Skeletal muscle tissue (tissue), 4 donors: ENCODE results near the gene ZNF189. TPM values are rescaled to one million over a fixed set of nuclear protein-coding genes. Genes with fewer than 3 reads are reported as not detected.
"Not testable (repeated sequence)": the region's sequence is repeated elsewhere in the genome, so short reads cannot be mapped to it uniquely, and the experiment has no call there.

Experiments
- H3K27ac ChIP-seq: one replicate; pipeline ENCODE4 v1.7.0; 2013; ENCODE audit warnings: mild to moderate bottlenecking, low read depth, low read length, inconsistent platforms
- H3K27me3 ChIP-seq, 3 donors: one replicate each; pipeline ENCODE4 v1.7.0; 2013; ENCODE audit warnings: low read length in 3 of 3; ENCODE audit not compliant: control insufficient read depth in 3 of 3, insufficient read depth in 3 of 3
- H3K36me3 ChIP-seq, 3 donors: one replicate each; pipeline ENCODE4 v1.7.0; 2013; ENCODE audit warnings: low read length in 3 of 3; ENCODE audit not compliant: control insufficient read depth in 3 of 3, insufficient read depth in 3 of 3
- H3K4me1 ChIP-seq, 3 donors: one replicate each; pipeline ENCODE4 v1.7.0; 2013; ENCODE audit warnings: low read length in 3 of 3, mild to moderate bottlenecking in 3 of 3; ENCODE audit not compliant: control insufficient read depth in 3 of 3, insufficient read depth in 3 of 3
- H3K4me3 ChIP-seq, 3 donors: one replicate each; pipeline ENCODE4 v1.7.0; 2013; ENCODE audit warnings: low read length in 3 of 3
- H3K9ac ChIP-seq, 3 donors: one replicate each; pipeline ENCODE4 v1.7.0; 2013; ENCODE audit warnings: low read length in 3 of 3, mild to moderate bottlenecking in 3 of 3, moderate library complexity in 2 of 3, low read depth in 1 of 3
- H3K9me3 ChIP-seq, 3 donors: one replicate each; pipeline ENCODE4 v1.7.0; 2013; ENCODE audit warnings: low read length in 3 of 3; ENCODE audit not compliant: control insufficient read depth in 3 of 3
- total RNA-seq: library from RNA; depleted of rRNA; stranded (reverse); fragments of >200 nt; gene quantifications from one replicate; pipeline ENCODE4 v1.2.3, GENCODE V29; 2014
- donor health status: Osteomylitis.

Gene ZNF189
- total RNA-seq, 1 donor from 2014 or later: 28.7 TPM

DNA sequence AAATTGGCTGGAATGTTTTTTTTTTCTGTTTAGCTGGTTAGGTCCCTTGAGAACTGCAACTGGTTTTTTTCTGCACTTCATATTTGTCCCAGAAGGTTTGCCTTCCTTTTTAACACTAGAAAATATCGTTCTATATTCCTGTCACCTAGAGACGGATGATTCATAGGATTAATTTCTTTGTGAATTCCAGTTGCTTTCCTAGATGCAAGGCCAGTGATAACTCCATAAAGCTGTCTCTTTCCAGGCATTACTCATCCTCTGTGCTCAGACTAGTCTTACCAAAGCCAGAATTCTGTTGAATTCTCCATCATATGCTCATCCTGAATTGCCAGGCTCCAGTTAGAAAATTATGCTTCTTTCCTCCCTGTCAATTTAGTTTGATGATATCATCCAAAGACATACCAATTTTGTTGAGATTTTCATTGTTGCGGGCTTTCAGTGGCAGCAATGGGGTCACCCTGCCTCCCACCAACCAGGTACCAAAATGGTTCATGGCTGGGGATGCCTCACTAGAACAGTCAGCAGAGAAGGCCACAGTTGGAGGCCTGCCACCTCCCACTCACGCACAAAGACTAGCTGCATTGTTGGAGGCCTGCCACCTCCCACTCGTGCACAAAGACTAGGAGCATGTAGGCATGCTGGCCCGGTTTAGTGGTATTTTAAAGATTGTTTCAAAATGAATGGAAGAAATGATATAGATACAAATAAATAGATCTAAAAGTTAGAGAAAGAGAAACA lies 22.4 kb upstream of the ZNF189 start:
- Histone ChIP-seq H3K27me3 (no peaks in the 10 kb centered on the region), H3K9ac (no peak overlapping the region), H3K4me1 (no peaks in the 10 kb centered on the region), H3K27ac (no peak overlapping the region), H3K9me3 (no peaks in the 10 kb centered on the region), H3K4me3 (no peak overlapping the region), H3K36me3 (no peaks in the 10 kb centered on the region)

- Histone ChIP-seq H3K9ac (no peak overlapping the region), H3K4me1 (no peaks in the 10 kb centered on the region), H3K36me3 (no peaks in the 10 kb centered on the region), H3K27ac (no peak overlapping the region), H3K27me3 (no peaks in the 10 kb centered on the region), H3K4me3 (no peak overlapping the region), H3K9me3 (no peaks in the 10 kb centered on the region)
Measured at GRCh38 chr9:101380295-101380694, 18.4 kb upstream of the ZNF189 start.

- Histone ChIP-seq H3K9ac (no peak overlapping the region), H3K4me3 (no peak overlapping the region), H3K9me3 (no peaks in the 10 kb centered on the region), H3K4me1 (no peaks in the 10 kb centered on the region), H3K27ac (no peak overlapping the region), H3K27me3 (no peaks in the 10 kb centered on the region), H3K36me3 (no peaks in the 10 kb centered on the region)
Measured at GRCh38 chr9:101381118-101381517, 17.5 kb upstream of the ZNF189 start.

- Histone ChIP-seq H3K4me3 (no peak overlapping the region), H3K36me3 (no peaks in the 10 kb centered on the region), H3K27ac (no peak overlapping the region), H3K9ac (no peak overlapping the region), H3K4me1 (no peaks in the 10 kb centered on the region), H3K9me3 (no peaks in the 10 kb centered on the region), H3K27me3 (no peaks in the 10 kb centered on the region)
Measured at GRCh38 chr9:101381833-101382342, 16.8 kb upstream of the ZNF189 start.

- no peaks in the 10 kb centered on the region for H3K9me3 ChIP-seq
Measured at GRCh38 chr9:101383361-101383760, 15.3 kb upstream of the ZNF189 start.

DNA sequence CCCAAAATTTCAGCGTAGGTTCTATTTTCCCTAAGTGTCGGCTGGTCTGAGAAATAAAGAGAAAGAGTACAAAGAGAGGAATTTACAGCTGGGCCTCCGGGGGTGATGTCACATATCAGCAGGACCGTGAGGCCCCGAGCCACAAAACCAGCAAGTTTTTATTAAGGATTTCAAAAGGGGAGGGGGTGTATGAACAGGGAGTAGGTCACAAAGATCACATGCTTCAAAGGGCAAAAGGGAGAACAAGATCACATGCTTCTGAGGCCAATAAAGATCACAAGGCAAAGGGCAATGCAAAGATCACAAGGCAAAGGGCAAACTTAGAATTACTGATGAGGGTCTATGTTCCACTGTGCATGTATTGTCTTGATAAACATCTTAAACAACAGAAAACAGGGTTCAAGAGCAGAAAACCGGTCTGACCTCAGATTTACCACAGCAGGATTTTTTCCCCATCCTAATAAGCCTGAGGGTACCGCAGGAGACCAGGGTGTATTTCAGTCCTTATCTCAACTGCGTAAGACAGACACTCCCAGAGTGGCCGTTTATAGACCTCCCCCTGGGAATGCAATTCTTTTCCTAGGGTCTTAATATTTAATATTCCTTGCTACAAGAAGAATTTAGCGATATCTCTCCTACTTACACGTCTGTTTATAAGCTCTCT lies 13.6 kb upstream of the ZNF189 start, which contains the start of gene BAAT:
TSS of gene BAAT (minus strand) at position 134 of the 664 bp plus-strand sequence. CDS start 13,602 bp downstream, outside the sequence.
- not testable (repeated sequence) for H3K27ac ChIP-seq, H3K4me3 ChIP-seq, H3K27me3 ChIP-seq, H3K36me3 ChIP-seq, H3K9me3 ChIP-seq, H3K4me1 ChIP-seq, H3K9ac ChIP-seq

More at GRCh38 chr9:101383361-101383760, 15.3 kb upstream of the ZNF189 start:
- no peak overlapping the region for H3K27ac ChIP-seq
- no peak overlapping the region for H3K9ac ChIP-seq
- no peak overlapping the region for H3K4me3 ChIP-seq
- no peaks in the 10 kb centered on the region for H3K27me3 ChIP-seq
- peaks cover 0 to under 1% (median 0%) of the 10 kb centered on the region in 3 donors for H3K36me3 ChIP-seq
- H3K4me1 ChIP-seq: no peaks in the 10 kb centered on the region

DNA sequence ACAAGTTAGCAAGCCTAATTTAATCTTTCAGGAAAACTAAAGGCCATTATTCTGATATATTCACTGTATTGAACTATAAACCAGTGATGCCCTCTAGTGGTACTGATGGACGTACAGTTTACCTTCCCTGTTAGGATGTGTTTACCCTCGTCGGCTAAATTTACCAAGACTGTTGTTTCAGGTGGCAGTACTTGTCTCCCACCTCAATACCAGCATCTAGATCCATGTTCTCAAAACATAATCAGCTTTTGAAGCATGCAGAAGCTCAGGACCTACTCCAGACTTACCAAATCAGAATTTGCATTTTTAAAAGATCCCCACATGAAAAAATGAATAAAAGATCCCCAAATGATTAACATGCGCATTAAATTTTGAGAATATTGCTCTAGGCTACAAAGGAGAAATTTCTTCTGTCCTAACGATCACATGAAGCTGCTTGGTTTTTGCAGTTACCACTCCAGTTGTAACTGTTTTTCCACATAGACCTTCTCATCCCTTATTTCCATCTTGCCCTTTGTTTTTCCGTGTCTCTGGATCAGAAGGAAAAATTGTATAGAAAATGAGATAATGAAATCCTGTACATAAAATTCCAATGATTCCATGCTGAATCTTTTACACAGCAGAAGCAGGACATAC lies 10.7 kb upstream of the ZNF189 start:
- no peak overlapping the region for H3K9ac ChIP-seq
- no peaks in the 10 kb centered on the region for H3K27me3 ChIP-seq
- H3K4me1 ChIP-seq: no peaks in the 10 kb centered on the region
- no peak overlapping the region for H3K4me3 ChIP-seq
- H3K27ac ChIP-seq: no peak overlapping the region
- H3K36me3 ChIP-seq: peaks cover 0 to 18% (median 12%) of the 10 kb centered on the region in 3 donors
- H3K9me3 ChIP-seq: no peaks in the 10 kb centered on the region

GRCh38 chr9:101388507-101388993 lies 10.1 kb upstream of the ZNF189 start:
- no peak overlapping the region for H3K9ac ChIP-seq
- no peaks in the 10 kb centered on the region for H3K4me1 ChIP-seq
- no peak overlapping the region for H3K27ac ChIP-seq
- no peak overlapping the region for H3K4me3 ChIP-seq
- H3K27me3 ChIP-seq: no peaks in the 10 kb centered on the region
- H3K36me3 ChIP-seq: peaks cover 0 to 18% (median 12%) of the 10 kb centered on the region in 3 donors
- H3K9me3 ChIP-seq: no peaks in the 10 kb centered on the region

DNA sequence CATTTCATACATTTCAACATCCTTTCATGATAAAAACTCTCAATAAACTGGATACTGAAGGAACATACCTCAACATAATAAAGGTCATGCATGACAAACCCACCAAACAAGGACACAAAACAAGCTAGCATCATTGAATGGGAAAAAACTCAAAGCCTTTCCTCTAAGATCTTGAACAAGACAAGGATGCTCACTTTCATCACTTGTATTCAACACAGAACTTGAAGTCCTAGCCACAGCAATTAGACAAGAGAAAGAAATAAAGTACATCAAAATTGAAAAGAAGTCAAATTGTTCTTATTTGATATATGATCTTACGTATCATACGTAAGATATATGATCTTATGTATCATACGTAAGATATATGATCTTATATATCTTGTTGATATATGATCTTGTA lies 5.5 kb upstream of the ZNF189 start:
- H3K27ac ChIP-seq: no peak overlapping the region
- no peaks in the 10 kb centered on the region for H3K9me3 ChIP-seq
- peaks cover 0 to 18% (median 12%) of the 10 kb centered on the region in 3 donors for H3K36me3 ChIP-seq
- H3K4me3 ChIP-seq: no peak overlapping the region
- H3K9ac ChIP-seq: no peak overlapping the region
- H3K4me1 ChIP-seq: peaks cover 0 to 11% (median 9%) of the 10 kb centered on the region in 3 donors
- H3K27me3 ChIP-seq: no peaks in the 10 kb centered on the region
